Keratinocyte (primary cell): Measurements from ENCODE around the gene FLNC. TPM values are rescaled to one million over a fixed set of nuclear protein-coding genes. Genes with fewer than 3 reads are reported as not detected.

Source experiments
- DNase-seq: peaks from one replicate; pipeline ENCODE4 v3.0.0-alpha.2; 2011; ENCODE audit warnings: low read depth, missing footprints, low spot score
- FAIRE-seq: peaks from 2 replicates; lab custom pipeline; 2011; peaks lifted over from hg19 to GRCh38; lab: Jason Lieb, UNC
- H2AFZ ChIP-seq: 2 replicates; pipeline ENCODE4 v1.6.0; 2012; ENCODE audit warnings: low read length, control low read depth, inconsistent platforms; ENCODE audit not compliant: control insufficient read depth
- H3K27ac ChIP-seq: 2 replicates; pipeline ENCODE4 v1.5.1; 2011; ENCODE audit warnings: low read length; ENCODE audit not compliant: control insufficient read depth, insufficient read depth
- H3K27me3 ChIP-seq: 3 replicates; pipeline ENCODE4 v1.6.0; 2011; ENCODE audit warnings: low read length; ENCODE audit not compliant: control insufficient read depth, insufficient read depth; ENCODE audit errors: extremely low read depth
- H3K36me3 ChIP-seq, 2 experiments: 2 replicates in 1 of 2; 3 replicates in 1 of 2; pipeline ENCODE4 v1.5.1; 2011; ENCODE audit warnings: low read length in 2 of 2, mild to moderate bottlenecking in 1 of 2; ENCODE audit not compliant: control insufficient read depth in 2 of 2, insufficient read depth in 2 of 2; ENCODE audit errors: extremely low read depth in 1 of 2
- H3K4me1 ChIP-seq: 3 replicates; pipeline ENCODE4 v1.5.1; 2011; ENCODE audit warnings: low read length; ENCODE audit not compliant: control insufficient read depth, insufficient read depth; ENCODE audit errors: extremely low read depth
- H3K4me2 ChIP-seq: 3 replicates; pipeline ENCODE4 v1.6.0; 2011; ENCODE audit warnings: low read depth, low read length; ENCODE audit not compliant: control insufficient read depth, insufficient read depth; ENCODE audit errors: extremely low read depth
- H3K4me3 ChIP-seq, 3 experiments: fragments of 200-600 bp in 1 of 3; sonication (generic) in 1 of 3; 2 replicates in 2 of 3; 3 replicates in 1 of 3; pipeline ENCODE4 v1.5.1; 2011 to 2016; ENCODE audit warnings: low read length in 3 of 3, mild to moderate bottlenecking in 3 of 3, control low read depth in 2 of 3, inconsistent platforms in 1 of 3, low read depth in 1 of 3, mixed read lengths in 1 of 3, mixed run types in 1 of 3, moderate library complexity in 1 of 3; ENCODE audit not compliant: control insufficient read depth in 2 of 3, insufficient read depth in 2 of 3; ENCODE audit errors: extremely low read depth in 1 of 3
- H3K79me2 ChIP-seq: 2 replicates; pipeline ENCODE4 v1.6.0; 2012; ENCODE audit warnings: low read length; ENCODE audit not compliant: control insufficient read depth, insufficient read depth
- H3K9ac ChIP-seq: 3 replicates; pipeline ENCODE4 v1.6.0; 2011; ENCODE audit warnings: low read length; ENCODE audit not compliant: control insufficient read depth, insufficient read depth; ENCODE audit errors: extremely low read depth
- H3K9me1 ChIP-seq: 3 replicates; pipeline ENCODE4 v1.6.0; 2011; ENCODE audit warnings: low read length; ENCODE audit not compliant: control insufficient read depth, insufficient read depth; ENCODE audit errors: extremely low read depth
- H3K9me3 ChIP-seq: 2 replicates; pipeline ENCODE4 v1.5.1; 2012; ENCODE audit warnings: low read depth, low read length; ENCODE audit not compliant: control insufficient read depth
- H4K20me1 ChIP-seq: 3 replicates; pipeline ENCODE4 v1.6.0; 2011; ENCODE audit warnings: low read length; ENCODE audit not compliant: control insufficient read depth, insufficient read depth; ENCODE audit errors: extremely low read depth
- EZH2 ChIP-seq: IDR thresholded peaks from one replicate; pipeline ENCODE4 v1.6.1; 2012; ENCODE audit warnings: inconsistent platforms, mild to moderate bottlenecking, low read length, moderate library complexity
- dilution Hi-C: fragments of 300-500 bp; cut with MboI; formaldehyde crosslinking; loops from one replicate; pipeline ENCODE4 v1.7.0; 2020; ENCODE audit warnings: low sequenced_read_pairs; ENCODE audit not compliant: extremely low pct_ligation_motif_present
- polyA plus RNA-seq, 5 experiments: library from polyadenylated mRNA; depleted of rRNA in 3 of 5; stranded (reverse) in 3 of 5; stranded (forward) in 1 of 5; unstranded in 1 of 5; fragments of >200 nt; gene quantifications; 1 replicate in 1 of 5; 2 replicates in 3 of 5; 3 replicates in 1 of 5; pipeline versions ENCODE4 v1.2.1 to v1.2.3, GENCODE V29; 2011 to 2012; ENCODE audit warnings: missing spikeins in 2 of 5, low read depth in 1 of 5, low replicate concordance in 1 of 5
- TF ChIP-seq, protein P1 (sequence below), 3 experiments: IDR thresholded peaks in 1 of 3; conservative IDR thresholded peaks in 1 of 3; optimal IDR thresholded peaks in 1 of 3; 2 replicates in 2 of 3; 3 replicates in 1 of 3; pipeline versions ENCODE3 to v1.5.1; 2011; ENCODE audit warnings: low read length in 3 of 3, mild to moderate bottlenecking in 3 of 3, moderate library complexity in 2 of 3, control low read depth in 1 of 3, inconsistent platforms in 1 of 3; ENCODE audit not compliant: insufficient read depth in 2 of 3; ENCODE audit errors: extremely low read depth in 1 of 3

FLNC gene
- polyA plus RNA-seq, 1 donor (not counting 4 experiments of a cell fraction or from before 2014, with no cell fraction given), result 0.03 TPM

DNA sequence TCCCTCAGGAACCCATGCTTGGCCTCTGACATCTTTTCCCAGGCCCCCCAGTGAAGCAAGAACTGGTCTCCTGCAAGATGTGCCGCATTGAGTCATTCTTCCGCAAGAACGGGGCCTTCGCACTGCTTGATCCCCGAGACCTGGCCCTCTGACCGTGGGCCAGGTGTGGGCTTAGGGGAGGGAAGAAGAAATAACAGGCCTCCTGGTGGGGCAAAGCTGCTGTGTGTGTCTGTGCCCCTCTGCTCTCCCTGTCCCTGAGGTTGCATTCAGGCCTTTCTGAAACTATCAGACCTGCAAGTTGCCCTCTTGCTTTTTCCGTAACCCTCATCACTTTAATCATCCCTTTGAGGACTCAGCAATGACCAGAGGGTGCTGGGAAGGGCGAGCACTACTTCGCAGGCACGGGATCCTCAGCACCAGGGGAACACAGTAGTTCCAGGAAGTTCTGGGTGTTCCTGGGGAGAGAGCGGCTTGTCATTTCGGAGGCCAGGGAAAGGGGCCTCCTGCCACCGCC lies 38.5 kb downstream of the FLNC start:
- Histone ChIP-seq H3K27ac (no peak overlapping the region), H3K27me3 (peaks cover 9% of the 10 kb centered on the region), H4K20me1 (peaks cover 7% of the 10 kb centered on the region), H3K36me3 (peaks cover 10 to 17% of the 10 kb centered on the region in 2 experiments), H3K79me2 (peaks cover 22% of the 10 kb centered on the region), H3K4me3 (peak overlapping the region in 2 of 3 experiments; percentile 42 to 61), H3K9ac (no peak overlapping the region), H3K4me2 (peak overlapping the region; percentile 80), H2AFZ (no peak overlapping the region), H3K9me3 (no peaks in the 10 kb centered on the region), H3K4me1 (peaks cover 40% of the 10 kb centered on the region), H3K9me1 (peaks cover 4% of the 10 kb centered on the region)
- no peak for FAIRE-seq
- DNase-seq, result no peak
- no peak for TF ChIP-seq EZH2
- TF ChIP-seq, protein P1, sequence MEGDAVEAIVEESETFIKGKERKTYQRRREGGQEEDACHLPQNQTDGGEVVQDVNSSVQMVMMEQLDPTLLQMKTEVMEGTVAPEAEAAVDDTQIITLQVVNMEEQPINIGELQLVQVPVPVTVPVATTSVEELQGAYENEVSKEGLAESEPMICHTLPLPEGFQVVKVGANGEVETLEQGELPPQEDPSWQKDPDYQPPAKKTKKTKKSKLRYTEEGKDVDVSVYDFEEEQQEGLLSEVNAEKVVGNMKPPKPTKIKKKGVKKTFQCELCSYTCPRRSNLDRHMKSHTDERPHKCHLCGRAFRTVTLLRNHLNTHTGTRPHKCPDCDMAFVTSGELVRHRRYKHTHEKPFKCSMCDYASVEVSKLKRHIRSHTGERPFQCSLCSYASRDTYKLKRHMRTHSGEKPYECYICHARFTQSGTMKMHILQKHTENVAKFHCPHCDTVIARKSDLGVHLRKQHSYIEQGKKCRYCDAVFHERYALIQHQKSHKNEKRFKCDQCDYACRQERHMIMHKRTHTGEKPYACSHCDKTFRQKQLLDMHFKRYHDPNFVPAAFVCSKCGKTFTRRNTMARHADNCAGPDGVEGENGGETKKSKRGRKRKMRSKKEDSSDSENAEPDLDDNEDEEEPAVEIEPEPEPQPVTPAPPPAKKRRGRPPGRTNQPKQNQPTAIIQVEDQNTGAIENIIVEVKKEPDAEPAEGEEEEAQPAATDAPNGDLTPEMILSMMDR (optimal IDR thresholded peaks at IDR 0.05 in 1 of 3, IDR thresholded peaks at IDR 0.05 in 1 of 3, conservative IDR thresholded peaks at IDR 0.05 in 1 of 3; ENCODE audit: extremely low read depth in 1 of 3, insufficient read depth in 2 of 3, low read length in 3 of 3), result no peak
- dilution Hi-C loops, result no loop called here

DNA sequence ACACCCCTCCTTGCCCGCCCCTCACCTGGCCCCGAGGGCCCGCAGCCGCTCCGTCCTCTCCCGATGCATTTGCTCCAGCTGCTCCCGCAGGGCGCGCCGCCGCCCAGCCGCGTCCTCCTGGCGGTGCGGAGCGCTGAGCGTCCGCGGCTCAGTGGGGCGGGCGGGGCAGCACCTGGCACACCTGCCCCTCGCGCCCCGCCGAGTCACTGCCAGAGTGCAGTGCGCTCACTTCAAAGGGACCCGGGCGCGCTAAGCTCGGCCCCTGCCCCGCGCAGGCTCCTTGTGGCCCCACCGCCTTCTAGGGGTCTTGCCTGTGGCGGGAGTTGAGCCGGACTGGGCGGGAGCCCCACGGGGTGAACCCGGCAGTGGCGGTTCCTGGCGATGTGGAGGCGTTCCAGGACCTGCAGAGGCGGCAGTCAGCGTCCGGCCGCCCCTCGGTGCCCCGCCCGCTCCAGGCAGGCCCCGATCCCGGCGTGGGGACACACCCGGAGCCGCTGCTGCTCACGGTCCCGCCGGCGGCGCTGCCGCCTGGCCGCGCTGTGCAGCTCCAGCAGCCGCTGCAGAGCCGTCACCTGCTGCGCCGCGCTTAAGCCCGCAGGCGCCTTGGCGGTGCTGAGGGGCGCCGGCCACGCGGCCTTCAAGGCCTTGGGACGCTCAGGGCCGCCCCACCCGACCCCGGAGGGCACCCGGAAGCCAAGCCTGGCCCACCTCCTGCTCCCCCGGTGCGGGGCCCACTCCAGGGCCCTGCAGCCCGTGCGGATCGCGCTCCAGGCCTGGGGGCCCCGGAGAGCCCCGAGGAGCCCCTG lies 39.1 kb downstream of the FLNC start:
- TF ChIP-seq EZH2, result no peak
- TF ChIP-seq, protein P1 (optimal IDR thresholded peaks at IDR 0.05 in 1 of 3, IDR thresholded peaks at IDR 0.05 in 1 of 3, conservative IDR thresholded peaks at IDR 0.05 in 1 of 3; ENCODE audit: extremely low read depth in 1 of 3, insufficient read depth in 2 of 3, low read length in 3 of 3), result peak in 2 of 3 experiments; percentile 11 to 25
- Histone ChIP-seq H3K27ac (no peak overlapping the region), H3K9me3 (no peaks in the 10 kb centered on the region), H3K79me2 (peaks cover 16% of the 10 kb centered on the region), H3K4me1 (peaks cover 33% of the 10 kb centered on the region), H3K4me2 (peak overlapping the region; percentile 80), H3K36me3 (peaks cover 10 to 16% of the 10 kb centered on the region in 2 experiments), H3K9ac (peak overlapping the region; percentile 33), H2AFZ (peak overlapping the region; percentile 22), H3K4me3 (peak overlapping the region; percentile 12 to 61 (median 42)), H3K27me3 (peaks cover 9% of the 10 kb centered on the region), H3K9me1 (peaks cover 4% of the 10 kb centered on the region), H4K20me1 (peaks cover 7% of the 10 kb centered on the region)
- FAIRE-seq (no peak), DNase-seq (no peak)
- dilution Hi-C loops, result no loop called here
